ENCODE measurements around the gene BTN1A1.
"Not testable (repeated sequence)": the region's sequence is repeated elsewhere in the genome, so short reads cannot be mapped to it uniquely, and the experiment has no call there.

Gene BTN1A1

GRCh38 chr6:26500102-26500501 is at the start of gene BTN1A1:
Gene BTN1A1, plus strand, starts transcription at chr6:26500303. Its CDS starts 984 bp downstream, at chr6:26501287.
- no peak for DNase-seq (ENCODE audit: extremely low read depth in 1 of 2, low read depth in 1 of 2)

GRCh38 chr6:26452631-26453235 is 47.4 kb upstream of the BTN1A1 start:
- no peak for DNase-seq (ENCODE audit: extremely low read depth in 1 of 2, low read depth in 1 of 2)

- no peak for DNase-seq (ENCODE audit: extremely low read depth in 1 of 2, low read depth in 1 of 2)
Observed at GRCh38 chr6:26454631-26455030, 45.5 kb upstream of the BTN1A1 start.

- DNase-seq (ENCODE audit: extremely low read depth in 1 of 2, low read depth in 1 of 2) = no peak
Observed at GRCh38 chr6:26455357-26455970, 44.6 kb upstream of the BTN1A1 start.

- no peak for DNase-seq (ENCODE audit: extremely low read depth in 1 of 2, low read depth in 1 of 2)
Observed at GRCh38 chr6:26457264-26457805, 42.8 kb upstream of the BTN1A1 start.

GRCh38 chr6:26457806-26458688 is 42.1 kb upstream of the BTN1A1 start, which contains the start of gene BTN2A1:
Gene BTN2A1, plus strand, starts transcription at chr6:26457955. Its CDS starts 682 bp downstream, at chr6:26458637.
- DNase-seq (ENCODE audit: extremely low read depth in 1 of 2, low read depth in 1 of 2) = peak in 1 of 2 donors; percentile 32

GRCh38 chr6:26459023-26459810 is 40.9 kb upstream of the BTN1A1 start:
- no peak for DNase-seq (ENCODE audit: extremely low read depth in 1 of 2, low read depth in 1 of 2)

GRCh38 chr6:26461353-26461752 is 38.8 kb upstream of the BTN1A1 start:
- DNase-seq (ENCODE audit: extremely low read depth in 1 of 2, low read depth in 1 of 2) = not testable (repeated sequence)

GRCh38 chr6:26464014-26464413 is 36.1 kb upstream of the BTN1A1 start:
- no peak for DNase-seq (ENCODE audit: extremely low read depth in 1 of 2, low read depth in 1 of 2)

GRCh38 chr6:26464416-26465131 is 35.5 kb upstream of the BTN1A1 start:
- no peak for DNase-seq (ENCODE audit: extremely low read depth in 1 of 2, low read depth in 1 of 2)

- no peak for DNase-seq (ENCODE audit: extremely low read depth in 1 of 2, low read depth in 1 of 2)
Observed at GRCh38 chr6:26465776-26466175, 34.3 kb upstream of the BTN1A1 start.

- DNase-seq (ENCODE audit: extremely low read depth in 1 of 2, low read depth in 1 of 2) = no peak
Observed at GRCh38 chr6:26468829-26469228, 31.3 kb upstream of the BTN1A1 start.

- no peak for DNase-seq (ENCODE audit: extremely low read depth in 1 of 2, low read depth in 1 of 2)
Observed at GRCh38 chr6:26470643-26471042, 29.5 kb upstream of the BTN1A1 start.

- no peak for DNase-seq (ENCODE audit: extremely low read depth in 1 of 2, low read depth in 1 of 2)
Observed at GRCh38 chr6:26471970-26472369, 28.1 kb upstream of the BTN1A1 start.

GRCh38 chr6:26472549-26473290 is 27.4 kb upstream of the BTN1A1 start:
- DNase-seq (ENCODE audit: extremely low read depth in 1 of 2, low read depth in 1 of 2) = no peak

- no peak for DNase-seq (ENCODE audit: extremely low read depth in 1 of 2, low read depth in 1 of 2)
Observed at GRCh38 chr6:26473429-26473757, 26.7 kb upstream of the BTN1A1 start.

- peak; percentile 47 to 61 for DNase-seq (ENCODE audit: extremely low read depth in 1 of 2, low read depth in 1 of 2)
Observed at GRCh38 chr6:26473758-26474438, 26.2 kb upstream of the BTN1A1 start.

- no peak for DNase-seq (ENCODE audit: extremely low read depth in 1 of 2, low read depth in 1 of 2)
Observed at GRCh38 chr6:26474439-26474881, 25.6 kb upstream of the BTN1A1 start.

Data from activated CD8-positive, alpha-beta memory T cell treated with anti-CD3 and anti-CD28 coated beads for 1 hour (primary cell).